Natural killer cell (primary cell): ENCODE results near the gene AK3. TPM values are rescaled to one million over a fixed set of nuclear protein-coding genes. Genes with fewer than 3 reads are reported as not detected.
A peak's percentile ranks its signal among the peaks of the same experiment; 100 is the strongest.

Source experiments
- ATAC-seq, 3 donors: fragments of 150-1000 bp in 2 of 3; fragments of 200-7000 bp in 1 of 3; cut with Tn5 transposase; 1 replicate in 1 of 3; 2 replicates in 2 of 3; pipeline ENCODE4 v1.10.0; 2021; ENCODE audit warnings: mild to moderate bottlenecking in 2 of 3, moderate library complexity in 2 of 3
- DNase-seq, 2 donors: peaks; one replicate each; pipeline versions ENCODE4 v3.0.0 to v3.0.0-alpha.2; 2013 to 2021; ENCODE audit warnings: mixed read lengths in 1 of 2
- H3K27ac ChIP-seq: one replicate; pipeline ENCODE4 v1.5.1; 2013; ENCODE audit warnings: mild to moderate bottlenecking, low read length
- H3K27me3 ChIP-seq: one replicate; pipeline ENCODE4 v1.6.1; 2013; ENCODE audit warnings: low read length; ENCODE audit not compliant: control insufficient read depth, insufficient read depth
- H3K36me3 ChIP-seq: one replicate; pipeline ENCODE4 v1.6.1; 2013; ENCODE audit warnings: low read length; ENCODE audit not compliant: control insufficient read depth, insufficient read depth
- H3K4me1 ChIP-seq: one replicate; pipeline ENCODE4 v1.6.1; 2013; ENCODE audit warnings: low read length; ENCODE audit not compliant: control insufficient read depth, insufficient read depth
- H3K4me3 ChIP-seq: one replicate; pipeline ENCODE4 v1.5.1; 2013; ENCODE audit warnings: low read length
- H3K9me3 ChIP-seq: one replicate; pipeline ENCODE4 v1.6.1; 2013; ENCODE audit warnings: low read length; ENCODE audit not compliant: control insufficient read depth, insufficient read depth
- H3K27ac Mint-ChIP-seq, 2 donors: one replicate each; pipeline ENCODE4 v1.8.0; 2022; ENCODE audit warnings: mild to moderate bottlenecking in 2 of 2, mixed read lengths in 2 of 2, moderate library complexity in 1 of 2
- H3K27me3 Mint-ChIP-seq, 2 donors: one replicate each; pipeline ENCODE4 v1.8.0; 2022; ENCODE audit warnings: low read depth in 2 of 2, mixed read lengths in 2 of 2
- H3K36me3 Mint-ChIP-seq: one replicate; pipeline ENCODE4 v1.8.0; 2022; ENCODE audit warnings: mixed read lengths
- H3K4me1 Mint-ChIP-seq, 2 donors: one replicate each; pipeline ENCODE4 v1.8.0; 2022; ENCODE audit warnings: mixed read lengths in 2 of 2
- H3K4me3 Mint-ChIP-seq: one replicate; pipeline ENCODE4 v1.8.0; 2022; ENCODE audit warnings: mild to moderate bottlenecking, moderate library complexity, mixed read lengths
- H3K9me3 Mint-ChIP-seq, 2 donors: one replicate each; pipeline ENCODE4 v1.8.0; 2022; ENCODE audit warnings: mixed read lengths in 2 of 2
- WGBS: methylation state at CpG from one replicate; pipeline ENCODE4 v1.1.7; 2013; ENCODE audit warnings: missing lambda C conversion rate; ENCODE audit not compliant: insufficient coverage; 5-methylcytosine and 5-hydroxymethylcytosine counted together
- intact Hi-C: fragments of 100-400 bp; cut with micrococcal nuclease; formaldehyde crosslinking; loops from one replicate; pipeline ENCODE4 v1.14.2; 2022
- total RNA-seq, 4 donors: library from RNA; stranded (reverse); fragments of 120-200 nt in 1 of 4; gene quantifications; one replicate each; pipeline versions ENCODE4 v1.2.3 to v1.2.4, GENCODE V29; 2013 to 2022
- TF ChIP-seq, protein P1 (sequence below): fragments of 200-600 bp; IDR thresholded peaks from one replicate; pipeline ENCODE4 v1.8.0; 2022; ENCODE audit warnings: antibody characterized with exemption

The AK3 gene
- total RNA-seq, 3 donors from 2014 or later (not counting 1 experiment from before 2014, with no cell fraction given) = 18.6 to 23.1 (median 21.0) TPM

- Histone ChIP-seq H3K4me3 (no peak overlapping the region), H3K9me3 (no peaks in the 10 kb centered on the region)
- no peaks in the 10 kb centered on the region for H3K9me3 Mint-ChIP-seq
Measured at GRCh38 chr9:4706971-4707622, 33.9 kb downstream of the AK3 start.

DNA sequence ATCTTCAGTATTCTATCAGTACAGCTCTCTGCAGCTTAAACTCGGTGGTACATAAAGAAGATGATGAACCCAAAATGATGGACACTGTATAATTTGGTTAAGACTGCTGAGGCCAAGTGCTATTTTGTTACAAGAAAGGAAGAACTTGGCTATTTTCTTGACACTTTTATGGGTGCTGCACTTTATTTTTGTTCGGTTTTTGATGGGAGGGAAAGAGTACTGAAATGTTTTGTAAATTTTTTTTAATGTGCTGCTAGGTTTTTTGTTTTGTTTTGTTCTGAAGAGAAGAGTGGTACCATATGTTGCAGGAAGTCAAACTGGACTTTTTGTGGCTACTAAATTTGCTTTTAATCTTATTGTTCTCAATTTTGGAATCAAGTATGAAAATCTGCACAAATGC lies 35.0 kb downstream of the AK3 start:
- Mint-ChIP-seq H3K4me3 (no peak overlapping the region), H3K9me3 (no peaks in the 10 kb centered on the region), H3K27ac (peak overlapping the region in 1 of 2 donors; percentile 1), H3K27me3 (no peaks in the 10 kb centered on the region), H3K36me3 (no peaks in the 10 kb centered on the region), H3K4me1 (no peaks in the 10 kb centered on the region)
- Histone ChIP-seq H3K27me3 (no peaks in the 10 kb centered on the region), H3K4me1 (no peaks in the 10 kb centered on the region), H3K36me3 (peaks cover 54% of the 10 kb centered on the region), H3K27ac (no peak overlapping the region), H3K9me3 (no peaks in the 10 kb centered on the region), H3K4me3 (no peak overlapping the region)
- DNase-seq (no peak), ATAC-seq (no peak)
- intact Hi-C loops = no loop called here
- 100% methylated on average over 2 of the region's 2 CpGs for WGBS
- TF ChIP-seq, protein P1, sequence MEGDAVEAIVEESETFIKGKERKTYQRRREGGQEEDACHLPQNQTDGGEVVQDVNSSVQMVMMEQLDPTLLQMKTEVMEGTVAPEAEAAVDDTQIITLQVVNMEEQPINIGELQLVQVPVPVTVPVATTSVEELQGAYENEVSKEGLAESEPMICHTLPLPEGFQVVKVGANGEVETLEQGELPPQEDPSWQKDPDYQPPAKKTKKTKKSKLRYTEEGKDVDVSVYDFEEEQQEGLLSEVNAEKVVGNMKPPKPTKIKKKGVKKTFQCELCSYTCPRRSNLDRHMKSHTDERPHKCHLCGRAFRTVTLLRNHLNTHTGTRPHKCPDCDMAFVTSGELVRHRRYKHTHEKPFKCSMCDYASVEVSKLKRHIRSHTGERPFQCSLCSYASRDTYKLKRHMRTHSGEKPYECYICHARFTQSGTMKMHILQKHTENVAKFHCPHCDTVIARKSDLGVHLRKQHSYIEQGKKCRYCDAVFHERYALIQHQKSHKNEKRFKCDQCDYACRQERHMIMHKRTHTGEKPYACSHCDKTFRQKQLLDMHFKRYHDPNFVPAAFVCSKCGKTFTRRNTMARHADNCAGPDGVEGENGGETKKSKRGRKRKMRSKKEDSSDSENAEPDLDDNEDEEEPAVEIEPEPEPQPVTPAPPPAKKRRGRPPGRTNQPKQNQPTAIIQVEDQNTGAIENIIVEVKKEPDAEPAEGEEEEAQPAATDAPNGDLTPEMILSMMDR = no peak

More at GRCh38 chr9:4706971-4707622, 33.9 kb downstream of the AK3 start:
- Mint-ChIP-seq H3K4me1 (no peaks in the 10 kb centered on the region), H3K27me3 (no peaks in the 10 kb centered on the region), H3K36me3 (peaks cover 6% of the 10 kb centered on the region), H3K4me3 (no peak overlapping the region), H3K27ac (peak overlapping the region in 1 of 2 donors; percentile 39)
- TF ChIP-seq, protein P1 = no peak
- Histone ChIP-seq H3K36me3 (peaks cover 50% of the 10 kb centered on the region), H3K4me1 (no peaks in the 10 kb centered on the region), H3K27me3 (no peaks in the 10 kb centered on the region), H3K27ac (no peak overlapping the region)
- 92% methylated on average over 3 of the region's 4 CpGs for whole genome bisulfite sequencing
- intact Hi-C loops = no loop called here
- ATAC-seq (no peak), DNase-seq (no peak)

DNA sequence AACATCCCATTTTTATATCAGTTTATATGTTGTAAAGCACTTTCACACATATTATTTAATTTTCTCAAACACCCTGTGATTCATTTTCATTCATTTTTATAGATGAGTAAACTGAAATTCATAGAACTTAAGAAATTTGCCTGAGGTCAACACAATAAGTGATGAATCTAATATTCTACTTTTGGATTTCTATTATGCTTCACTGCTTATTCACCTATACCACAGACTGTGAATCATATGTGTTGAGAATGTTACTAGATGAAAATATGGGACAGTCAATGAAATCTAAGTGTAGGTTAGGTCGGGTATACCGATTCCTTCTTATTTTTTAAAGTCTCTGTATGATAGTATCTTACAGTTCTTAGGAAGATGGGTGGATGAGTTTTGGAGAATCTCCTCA lies 36.9 kb downstream of the AK3 start:
- H3K27ac ChIP-seq = no peak overlapping the region
- Mint-ChIP-seq H3K27me3 (no peaks in the 10 kb centered on the region), H3K4me1 (no peaks in the 10 kb centered on the region), H3K27ac (no peak overlapping the region), H3K9me3 (no peaks in the 10 kb centered on the region), H3K4me3 (no peak overlapping the region), H3K36me3 (no peaks in the 10 kb centered on the region)
- H3K4me3 ChIP-seq = no peak overlapping the region
- H3K4me1 ChIP-seq = no peaks in the 10 kb centered on the region
- H3K27me3 ChIP-seq = no peaks in the 10 kb centered on the region
- TF ChIP-seq, protein P1 = no peak
- H3K36me3 ChIP-seq = peaks cover 66% of the 10 kb centered on the region
- 95% methylated on average over 2 of the region's 2 CpGs for WGBS
- intact Hi-C loops = no loop called here
- ATAC-seq (no peak), DNase-seq (no peak)
- H3K9me3 ChIP-seq = no peaks in the 10 kb centered on the region

DNA sequence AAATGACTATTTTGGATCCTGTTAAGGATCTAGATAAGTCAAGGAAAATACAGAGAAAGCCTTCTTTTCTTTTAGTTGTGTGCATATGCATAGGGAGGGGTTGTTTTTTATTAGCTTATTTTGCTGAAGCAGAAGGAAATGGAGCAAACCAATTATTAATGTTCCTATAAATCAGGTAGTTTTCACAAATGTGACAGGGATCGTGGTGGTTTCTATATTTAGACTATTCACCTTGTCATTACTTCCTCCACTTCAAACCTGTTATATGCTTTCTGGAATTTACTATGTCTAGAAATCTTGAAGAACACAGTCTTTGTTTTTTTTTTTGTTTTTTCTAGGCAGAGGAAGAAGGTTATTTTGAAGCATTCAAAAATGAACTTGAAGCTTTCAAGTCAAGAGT lies 39.5 kb downstream of the AK3 start:
- Histone ChIP-seq H3K27ac (no peak overlapping the region), H3K36me3 (peaks cover 79% of the 10 kb centered on the region), H3K4me1 (no peaks in the 10 kb centered on the region), H3K27me3 (no peaks in the 10 kb centered on the region), H3K4me3 (no peak overlapping the region), H3K9me3 (no peaks in the 10 kb centered on the region)
- intact Hi-C loops = no loop called here
- Mint-ChIP-seq H3K4me3 (no peak overlapping the region), H3K9me3 (no peaks in the 10 kb centered on the region), H3K27ac (peak overlapping the region in 1 of 2 donors; percentile 13), H3K36me3 (no peaks in the 10 kb centered on the region), H3K4me1 (no peaks in the 10 kb centered on the region), H3K27me3 (no peaks in the 10 kb centered on the region)
- TF ChIP-seq, protein P1 = no peak
- WGBS = no CpG with 5 or more reads among the region's 1 CpG
- DNase-seq (no peak), ATAC-seq (no peak)
